Esophagus squamous epithelium (tissue), 4 donors: ENCODE measurements around the gene CADPS.

Source experiments
- POLR2A ChIP-seq, 4 donors: fragments of 450-650 bp; IDR thresholded peaks; one replicate each; pipeline ENCODE4 v1.6.1; 2017; ENCODE audit warnings: antibody characterized with exemption in 4 of 4, mild to moderate bottlenecking in 4 of 4, moderate library complexity in 3 of 4
- TF ChIP-seq, protein P1 (sequence below), 6 experiments: fragments of 450-650 bp in 4 of 6; fragments of 200-600 bp in 2 of 6; sonication (generic) in 2 of 6; IDR thresholded peaks; one replicate each; pipeline ENCODE4 v1.5.1; 2016 to 2019; ENCODE audit warnings: antibody characterized with exemption in 6 of 6, mild to moderate bottlenecking in 4 of 6, moderate library complexity in 4 of 6

DNA sequence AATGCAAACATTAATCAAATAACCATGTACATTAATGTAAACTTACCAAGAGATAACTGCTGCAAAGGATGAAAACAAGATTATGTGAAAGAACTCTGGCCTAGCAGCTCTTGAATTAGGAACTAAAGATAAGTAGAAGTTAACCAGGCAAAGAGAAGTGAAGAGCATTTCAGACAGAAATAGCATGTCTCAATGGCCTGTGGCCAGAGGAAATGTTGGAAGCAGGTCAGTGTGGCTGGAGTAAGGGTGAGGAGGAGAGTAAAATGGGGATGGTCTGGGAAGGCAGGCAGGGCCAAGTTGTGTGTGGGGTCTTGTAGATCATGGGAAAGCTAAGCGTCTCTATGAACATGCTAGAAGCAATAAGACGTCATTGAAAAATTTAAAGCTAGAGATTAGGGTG is 192.4 kb downstream of the CADPS start:
- TF ChIP-seq, protein P1, sequence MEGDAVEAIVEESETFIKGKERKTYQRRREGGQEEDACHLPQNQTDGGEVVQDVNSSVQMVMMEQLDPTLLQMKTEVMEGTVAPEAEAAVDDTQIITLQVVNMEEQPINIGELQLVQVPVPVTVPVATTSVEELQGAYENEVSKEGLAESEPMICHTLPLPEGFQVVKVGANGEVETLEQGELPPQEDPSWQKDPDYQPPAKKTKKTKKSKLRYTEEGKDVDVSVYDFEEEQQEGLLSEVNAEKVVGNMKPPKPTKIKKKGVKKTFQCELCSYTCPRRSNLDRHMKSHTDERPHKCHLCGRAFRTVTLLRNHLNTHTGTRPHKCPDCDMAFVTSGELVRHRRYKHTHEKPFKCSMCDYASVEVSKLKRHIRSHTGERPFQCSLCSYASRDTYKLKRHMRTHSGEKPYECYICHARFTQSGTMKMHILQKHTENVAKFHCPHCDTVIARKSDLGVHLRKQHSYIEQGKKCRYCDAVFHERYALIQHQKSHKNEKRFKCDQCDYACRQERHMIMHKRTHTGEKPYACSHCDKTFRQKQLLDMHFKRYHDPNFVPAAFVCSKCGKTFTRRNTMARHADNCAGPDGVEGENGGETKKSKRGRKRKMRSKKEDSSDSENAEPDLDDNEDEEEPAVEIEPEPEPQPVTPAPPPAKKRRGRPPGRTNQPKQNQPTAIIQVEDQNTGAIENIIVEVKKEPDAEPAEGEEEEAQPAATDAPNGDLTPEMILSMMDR (IDR thresholded peaks at IDR 0.05), result no peak
- no peak for TF ChIP-seq POLR2A (IDR thresholded peaks at IDR 0.05)
